Measurements from ENCODE around the gene AFAP1L2.

GRCh38 chr10:114265392-114266053 lies 138.8 kb downstream of the AFAP1L2 start:
- TF ChIP-seq POLR2A (IDR thresholded peaks at IDR 0.05): no peak
- no peak for TF ChIP-seq CTCF (IDR thresholded peaks at IDR 0.05)

Data from right lobe of liver (tissue), 4 donors.